ENCODE measurements around the gene SLC4A1AP. TPM values are rescaled to one million over a fixed set of nuclear protein-coding genes. Genes with fewer than 3 reads are reported as not detected.
"Not testable (repeated sequence)": the region's sequence is repeated elsewhere in the genome, so short reads cannot be mapped to it uniquely, and the experiment has no call there.

The SLC4A1AP gene
- 10 to 100 TPM; 15.0 to 17.2 TPM for total RNA-seq
- long read RNA-seq, donor 1, transcript SLC4A1AP-201 (14 exons, 2,959 nt) = major isoform, 13 of 27 reads
- long read RNA-seq, donor 1, partial matches to known transcripts = 11 of 27 reads
- long read RNA-seq, donor 1, other reads (novel, unspliced or antisense) = 3 of 27 reads
- long read RNA-seq, donor 2, transcript SLC4A1AP-201 (14 exons, 2,959 nt) = major isoform, 12 of 86 reads
- long read RNA-seq, donor 2, partial matches to known transcripts = 68 of 86 reads
- long read RNA-seq, donor 2, other reads (novel, unspliced or antisense) = 6 of 86 reads

- DNase-seq (ENCODE audit: low spot score) = peak; percentile 93
- intact Hi-C loops (cut with DNase I) = no loop called here
Observed at GRCh38 chr2:27663285-27664153, at the start of gene SLC4A1AP, which contains the start of gene SUPT7L. SLC4A1AP (plus strand) TSS chr2:27663889; CDS start chr2:27663915, 26 bp downstream. SUPT7L (minus strand) TSS chr2:27663614; CDS start chr2:27662192, 1,422 bp downstream.

GRCh38 chr2:27613985-27614384, 49.7 kb upstream of the SLC4A1AP start:
- intact Hi-C loops (cut with DNase I) = no loop called here
- no peak for DNase-seq (ENCODE audit: low spot score)

GRCh38 chr2:27615316-27615715, 48.4 kb upstream of the SLC4A1AP start:
- DNase-seq (ENCODE audit: low spot score) = no peak
- intact Hi-C loops (cut with DNase I) = no loop called here

GRCh38 chr2:27621524-27621923, 42.2 kb upstream of the SLC4A1AP start:
- no peak for DNase-seq (ENCODE audit: low spot score)
- intact Hi-C loops (cut with DNase I) = no loop called here

GRCh38 chr2:27622921-27623384, 40.7 kb upstream of the SLC4A1AP start:
- DNase-seq (ENCODE audit: low spot score) = no peak
- intact Hi-C loops (cut with DNase I) = no loop called here

GRCh38 chr2:27624943-27625342, 38.7 kb upstream of the SLC4A1AP start:
- DNase-seq (ENCODE audit: low spot score) = no peak
- intact Hi-C loops (cut with DNase I) = no loop called here

- intact Hi-C loops (cut with DNase I); DNase-seq (ENCODE audit: low spot score): not testable (repeated sequence)
Observed at GRCh38 chr2:27626323-27626722, 37.4 kb upstream of the SLC4A1AP start.

- intact Hi-C loops (cut with DNase I) = not testable (repeated sequence)
Observed at GRCh38 chr2:27626921-27627320, 36.8 kb upstream of the SLC4A1AP start.

GRCh38 chr2:27627963-27628766, 35.5 kb upstream of the SLC4A1AP start:
- intact Hi-C loops (cut with DNase I) = no loop called here
- no peak for DNase-seq (ENCODE audit: low spot score)

More at GRCh38 chr2:27626921-27627320, 36.8 kb upstream of the SLC4A1AP start:
- DNase-seq (ENCODE audit: low spot score) = not testable (repeated sequence)

- intact Hi-C loops (cut with DNase I) = no loop called here
- peak; percentile 98 for DNase-seq (ENCODE audit: low spot score)
Observed at GRCh38 chr2:27628767-27629709, 34.7 kb upstream of the SLC4A1AP start, which contains the start of the genes CCDC121 and GPN1. CCDC121 (minus strand) TSS chr2:27629012; CDS start chr2:27627799, 1,213 bp downstream. GPN1 (plus strand) TSS chr2:27629050; CDS start chr2:27629059, 9 bp downstream.

- intact Hi-C loops (cut with DNase I); DNase-seq (ENCODE audit: low spot score): not testable (repeated sequence)
Observed at GRCh38 chr2:27630257-27630656, 33.4 kb upstream of the SLC4A1AP start.

GRCh38 chr2:27634291-27634690, 29.4 kb upstream of the SLC4A1AP start:
- intact Hi-C loops (cut with DNase I) = no loop called here
- DNase-seq (ENCODE audit: low spot score) = no peak

- no peak for DNase-seq (ENCODE audit: low spot score)
- intact Hi-C loops (cut with DNase I) = no loop called here
Observed at GRCh38 chr2:27636766-27637165, 26.9 kb upstream of the SLC4A1AP start.

GRCh38 chr2:27638037-27638637, 25.6 kb upstream of the SLC4A1AP start:
- DNase-seq (ENCODE audit: low spot score) = no peak

GRCh38 chr2:27638709-27639108, 25.0 kb upstream of the SLC4A1AP start:
- no peak for DNase-seq (ENCODE audit: low spot score)
- intact Hi-C loops (cut with DNase I) = no loop called here

More at GRCh38 chr2:27638037-27638637, 25.6 kb upstream of the SLC4A1AP start:
- intact Hi-C loops (cut with DNase I) = no loop called here

GRCh38 chr2:27640722-27641245, 22.9 kb upstream of the SLC4A1AP start:
- no peak for DNase-seq (ENCODE audit: low spot score)
- intact Hi-C loops (cut with DNase I) = no loop called here

GRCh38 chr2:27645197-27645596, 18.5 kb upstream of the SLC4A1AP start:
- intact Hi-C loops (cut with DNase I) = no loop called here

More at GRCh38 chr2:27645197-27645596, 18.5 kb upstream of the SLC4A1AP start:
- DNase-seq (ENCODE audit: low spot score) = no peak

Measured in posterior vena cava (tissue), 2 donors.